DOHH2 (cell line): ENCODE measurements around the gene PISD.

Experiments used
- CTCF ChIP-seq: fragments of 200-600 bp; sonication (generic); IDR thresholded peaks from one replicate; pipeline ENCODE4 v1.5.1; 2014; ENCODE audit warnings: antibody characterized with exemption, mild to moderate bottlenecking, low read depth, low read length; ENCODE audit not compliant: poor library complexity, severe bottlenecking
- EZH2phosphoT487 ChIP-seq: fragments of 200-600 bp; sonication (generic); IDR thresholded peaks from 2 replicates; pipeline ENCODE4 v1.6.1; 2017; ENCODE audit warnings: borderline replicate concordance, mild to moderate bottlenecking, antibody characterized with exemption, low read length, moderate library complexity, mixed read lengths

- TF ChIP-seq CTCF = no peak
- no peak for TF ChIP-seq EZH2phosphoT487
Measured at GRCh38 chr22:31653944-31654343, 8.1 kb downstream of the PISD start.
